GM12874 (cell line): Measurements from ENCODE around the gene ITPR2.

Experiments used
- CTCF ChIP-seq: IDR thresholded peaks from 2 replicates; pipeline ENCODE4 v1.5.1; 2011; ENCODE audit warnings: low read depth, mild to moderate bottlenecking, control low read depth, low read length, moderate library complexity; ENCODE audit not compliant: insufficient read depth

ITPR2 gene

GRCh38 chr12:26609986-26610385, 223.0 kb downstream of the ITPR2 start:
- TF ChIP-seq CTCF = no peak

GRCh38 chr12:26608706-26609105, 224.3 kb downstream of the ITPR2 start:
- TF ChIP-seq CTCF = no peak

GRCh38 chr12:26608273-26608672, 224.7 kb downstream of the ITPR2 start:
- TF ChIP-seq CTCF = no peak

- TF ChIP-seq CTCF = no peak
Measured at GRCh38 chr12:26606911-26607310, 226.1 kb downstream of the ITPR2 start.

GRCh38 chr12:26599096-26599695, 233.8 kb downstream of the ITPR2 start:
- no peak for TF ChIP-seq CTCF

- no peak for TF ChIP-seq CTCF
Measured at GRCh38 chr12:26595806-26596205, 237.2 kb downstream of the ITPR2 start.

GRCh38 chr12:26580619-26581018, 252.4 kb downstream of the ITPR2 start:
- TF ChIP-seq CTCF = no peak
